HL-60 (cell line): ENCODE data around the gene CLPTM1L.

Experiments
- POLR2AphosphoS5 ChIP-seq: IDR thresholded peaks from 2 replicates; pipeline ENCODE4 v1.6.1; 2012; ENCODE audit warnings: low read depth
- TF ChIP-seq, protein P1 (sequence below): IDR thresholded peaks from one replicate; pipeline ENCODE4 v1.5.1; 2011; ENCODE audit warnings: low read length, control low read depth, inconsistent platforms; ENCODE audit not compliant: insufficient read depth

DNA sequence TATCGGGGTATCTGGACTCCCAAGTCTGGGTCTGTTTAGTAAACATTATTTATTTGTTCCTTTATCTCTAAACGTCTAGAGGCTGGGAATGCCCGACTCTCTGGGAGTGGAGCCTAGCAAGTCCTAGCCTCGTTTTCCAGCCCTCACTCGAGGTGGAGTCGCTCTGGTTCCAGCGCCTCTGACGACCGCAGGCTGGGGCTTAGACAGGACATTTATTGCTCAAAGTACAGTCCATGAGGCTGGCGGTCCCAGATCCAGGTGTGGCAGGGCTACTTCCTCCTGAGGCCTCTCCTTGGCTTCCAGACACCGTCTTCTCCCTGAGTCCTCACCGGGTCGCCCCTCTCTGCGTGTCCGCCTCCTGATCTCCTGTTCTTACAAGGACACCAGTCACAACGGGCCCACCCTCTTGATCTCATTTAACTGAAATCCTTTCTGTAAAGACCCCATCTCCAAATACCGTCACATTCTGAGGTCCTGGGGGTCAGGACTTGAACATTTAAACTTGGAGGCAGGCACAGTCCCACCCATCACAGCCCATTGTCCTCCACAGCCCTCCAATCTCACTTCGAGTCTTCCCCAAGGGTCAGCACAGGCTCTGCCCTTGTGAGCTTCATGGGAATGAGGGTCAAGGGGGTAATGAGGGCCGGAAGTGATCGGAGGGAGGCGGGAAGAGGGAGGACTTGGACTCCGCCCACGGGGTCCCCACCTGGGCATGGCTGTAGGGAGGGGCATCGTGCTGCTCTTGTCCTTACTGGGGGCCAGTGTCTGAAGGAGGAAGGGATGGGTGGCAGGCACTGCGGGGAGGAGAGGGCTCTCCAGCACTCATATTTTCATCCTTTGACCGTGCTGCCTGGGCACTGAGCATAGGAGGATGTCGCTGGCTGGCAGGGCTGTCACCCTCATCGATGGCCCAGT is 12.2 kb upstream of the CLPTM1L start:
- TF ChIP-seq, protein P1, sequence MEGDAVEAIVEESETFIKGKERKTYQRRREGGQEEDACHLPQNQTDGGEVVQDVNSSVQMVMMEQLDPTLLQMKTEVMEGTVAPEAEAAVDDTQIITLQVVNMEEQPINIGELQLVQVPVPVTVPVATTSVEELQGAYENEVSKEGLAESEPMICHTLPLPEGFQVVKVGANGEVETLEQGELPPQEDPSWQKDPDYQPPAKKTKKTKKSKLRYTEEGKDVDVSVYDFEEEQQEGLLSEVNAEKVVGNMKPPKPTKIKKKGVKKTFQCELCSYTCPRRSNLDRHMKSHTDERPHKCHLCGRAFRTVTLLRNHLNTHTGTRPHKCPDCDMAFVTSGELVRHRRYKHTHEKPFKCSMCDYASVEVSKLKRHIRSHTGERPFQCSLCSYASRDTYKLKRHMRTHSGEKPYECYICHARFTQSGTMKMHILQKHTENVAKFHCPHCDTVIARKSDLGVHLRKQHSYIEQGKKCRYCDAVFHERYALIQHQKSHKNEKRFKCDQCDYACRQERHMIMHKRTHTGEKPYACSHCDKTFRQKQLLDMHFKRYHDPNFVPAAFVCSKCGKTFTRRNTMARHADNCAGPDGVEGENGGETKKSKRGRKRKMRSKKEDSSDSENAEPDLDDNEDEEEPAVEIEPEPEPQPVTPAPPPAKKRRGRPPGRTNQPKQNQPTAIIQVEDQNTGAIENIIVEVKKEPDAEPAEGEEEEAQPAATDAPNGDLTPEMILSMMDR, result no peak
- TF ChIP-seq POLR2AphosphoS5, result no peak
